ENCODE results near the gene TIAM1.

TIAM1 gene

DNA sequence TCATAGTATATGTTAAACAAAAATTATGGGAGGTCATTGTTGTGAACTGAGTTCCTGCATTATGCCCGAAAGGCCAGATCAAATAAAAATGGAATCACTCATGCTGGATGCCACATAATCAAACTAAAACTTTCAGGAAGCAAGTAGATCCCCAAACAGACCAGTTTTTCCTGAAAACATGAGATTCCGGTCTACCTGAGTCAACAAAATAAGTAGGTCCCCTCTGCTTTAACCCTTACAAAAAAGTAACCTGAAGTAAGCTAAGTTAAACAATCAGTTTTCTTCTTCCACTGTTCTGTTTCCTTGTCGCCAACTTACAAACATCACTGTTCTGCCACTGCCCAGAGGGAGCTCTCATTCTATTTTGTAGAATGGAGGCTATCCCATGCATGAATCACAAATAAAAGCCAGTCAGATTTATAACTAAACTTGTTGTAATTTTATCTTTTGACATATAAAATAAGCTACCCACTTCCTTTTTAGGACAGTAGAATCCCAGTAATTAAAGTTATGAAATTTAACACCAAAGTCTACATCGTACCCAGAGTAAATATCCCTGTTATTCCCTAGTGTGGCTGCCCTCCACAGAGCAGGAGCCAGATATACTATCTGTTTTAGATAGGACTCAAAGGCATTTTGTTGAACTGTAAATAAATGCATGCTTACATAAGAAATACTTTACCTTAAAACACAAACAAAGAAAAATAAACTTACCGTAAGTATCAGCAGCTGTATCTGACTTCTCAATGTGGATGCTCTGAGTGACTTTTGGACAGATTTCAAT, 149.4 kb downstream of the TIAM1 start:
- DNase-seq, result no peak

DNA sequence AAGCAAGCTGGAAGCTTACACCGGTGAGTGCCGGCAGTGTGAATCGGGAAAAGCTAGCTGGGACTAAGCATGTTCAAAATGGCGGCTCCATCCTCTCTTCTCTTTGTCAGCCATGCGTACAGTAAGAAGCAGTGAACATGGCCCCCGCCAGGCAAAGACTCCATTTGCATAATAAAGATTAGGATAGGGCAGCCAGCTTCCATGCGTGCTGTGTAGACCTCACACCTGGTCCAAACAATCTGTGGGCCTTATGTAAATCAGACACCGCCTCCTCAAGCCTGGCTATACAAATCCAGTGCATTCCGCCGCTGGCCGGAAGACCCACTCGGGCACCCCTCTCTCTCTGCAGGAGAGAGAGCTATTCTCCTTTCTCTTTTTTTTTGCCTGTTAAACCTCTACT, 150.3 kb downstream of the TIAM1 start:
- no peak overlapping the region for H2AFZ ChIP-seq (ENCODE audit: low read depth, low read length)
- H3K27me3 ChIP-seq (ENCODE audit: insufficient read depth, low read length, poor library complexity), result no peaks in the 10 kb centered on the region
- ATAC-seq (ENCODE audit: insufficient read depth, low read depth), result no peak
- no peak overlapping the region for H3K9ac ChIP-seq (ENCODE audit: low read depth, low read length)
- H3K4me2 ChIP-seq (ENCODE audit: insufficient read depth, low read length), result no peak overlapping the region
- no peak for DNase-seq
- H3K36me3 ChIP-seq (ENCODE audit: insufficient read depth, low read length), result peaks cover 8% of the 10 kb centered on the region; the same call in 1 of the 2 replicates
- H4K20me1 ChIP-seq (ENCODE audit: insufficient read depth, low read length), result no peaks in the 10 kb centered on the region
- H3K79me2 ChIP-seq (ENCODE audit: insufficient read depth, low read length), result no peaks in the 10 kb centered on the region
- H3K4me1 ChIP-seq (ENCODE audit: insufficient read depth, low read length), result no peaks in the 10 kb centered on the region
- no peak overlapping the region for H3K27ac ChIP-seq (ENCODE audit: low read length)
- no peaks in the 10 kb centered on the region for H3K9me3 ChIP-seq (ENCODE audit: insufficient read depth, low read length, severe bottlenecking)
- no peak for TF ChIP-seq EZH2 (IDR thresholded peaks at IDR 0.05; ENCODE audit: borderline replicate concordance, low read depth, low read length, severe bottlenecking)
- TF ChIP-seq, protein P1, sequence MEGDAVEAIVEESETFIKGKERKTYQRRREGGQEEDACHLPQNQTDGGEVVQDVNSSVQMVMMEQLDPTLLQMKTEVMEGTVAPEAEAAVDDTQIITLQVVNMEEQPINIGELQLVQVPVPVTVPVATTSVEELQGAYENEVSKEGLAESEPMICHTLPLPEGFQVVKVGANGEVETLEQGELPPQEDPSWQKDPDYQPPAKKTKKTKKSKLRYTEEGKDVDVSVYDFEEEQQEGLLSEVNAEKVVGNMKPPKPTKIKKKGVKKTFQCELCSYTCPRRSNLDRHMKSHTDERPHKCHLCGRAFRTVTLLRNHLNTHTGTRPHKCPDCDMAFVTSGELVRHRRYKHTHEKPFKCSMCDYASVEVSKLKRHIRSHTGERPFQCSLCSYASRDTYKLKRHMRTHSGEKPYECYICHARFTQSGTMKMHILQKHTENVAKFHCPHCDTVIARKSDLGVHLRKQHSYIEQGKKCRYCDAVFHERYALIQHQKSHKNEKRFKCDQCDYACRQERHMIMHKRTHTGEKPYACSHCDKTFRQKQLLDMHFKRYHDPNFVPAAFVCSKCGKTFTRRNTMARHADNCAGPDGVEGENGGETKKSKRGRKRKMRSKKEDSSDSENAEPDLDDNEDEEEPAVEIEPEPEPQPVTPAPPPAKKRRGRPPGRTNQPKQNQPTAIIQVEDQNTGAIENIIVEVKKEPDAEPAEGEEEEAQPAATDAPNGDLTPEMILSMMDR (IDR thresholded peaks at IDR 0.05; ENCODE audit: borderline replicate concordance, extremely low read depth, low read length, poor library complexity, severe bottlenecking), result no peak
- no peak overlapping the region for H3K4me3 ChIP-seq (ENCODE audit: low read depth in 1 of 2, low read length in 2 of 2)

More for the DNA sequence above, 149.4 kb downstream of the TIAM1 start:
- H3K4me2 ChIP-seq (ENCODE audit: insufficient read depth, low read length), result no peak overlapping the region
- no peaks in the 10 kb centered on the region for H3K79me2 ChIP-seq (ENCODE audit: insufficient read depth, low read length)
- ATAC-seq (ENCODE audit: insufficient read depth, low read depth), result no peak
- no peak for TF ChIP-seq EZH2 (IDR thresholded peaks at IDR 0.05; ENCODE audit: borderline replicate concordance, low read depth, low read length, severe bottlenecking)
- TF ChIP-seq, protein P1 (IDR thresholded peaks at IDR 0.05; ENCODE audit: borderline replicate concordance, extremely low read depth, low read length, poor library complexity, severe bottlenecking), result no peak
- H3K27ac ChIP-seq (ENCODE audit: low read length), result no peak overlapping the region
- H2AFZ ChIP-seq (ENCODE audit: low read depth, low read length), result no peak overlapping the region
- peaks cover 8% of the 10 kb centered on the region; the same call in 1 of the 2 replicates for H3K36me3 ChIP-seq (ENCODE audit: insufficient read depth, low read length)
- H3K27me3 ChIP-seq (ENCODE audit: insufficient read depth, low read length, poor library complexity), result no peaks in the 10 kb centered on the region
- no peaks in the 10 kb centered on the region for H3K9me3 ChIP-seq (ENCODE audit: insufficient read depth, low read length, severe bottlenecking)
- no peak overlapping the region for H3K9ac ChIP-seq (ENCODE audit: low read depth, low read length)
- H4K20me1 ChIP-seq (ENCODE audit: insufficient read depth, low read length), result no peaks in the 10 kb centered on the region
- no peaks in the 10 kb centered on the region for H3K4me1 ChIP-seq (ENCODE audit: insufficient read depth, low read length)
- H3K4me3 ChIP-seq (ENCODE audit: low read depth in 1 of 2, low read length in 2 of 2), result no peak overlapping the region

DNA sequence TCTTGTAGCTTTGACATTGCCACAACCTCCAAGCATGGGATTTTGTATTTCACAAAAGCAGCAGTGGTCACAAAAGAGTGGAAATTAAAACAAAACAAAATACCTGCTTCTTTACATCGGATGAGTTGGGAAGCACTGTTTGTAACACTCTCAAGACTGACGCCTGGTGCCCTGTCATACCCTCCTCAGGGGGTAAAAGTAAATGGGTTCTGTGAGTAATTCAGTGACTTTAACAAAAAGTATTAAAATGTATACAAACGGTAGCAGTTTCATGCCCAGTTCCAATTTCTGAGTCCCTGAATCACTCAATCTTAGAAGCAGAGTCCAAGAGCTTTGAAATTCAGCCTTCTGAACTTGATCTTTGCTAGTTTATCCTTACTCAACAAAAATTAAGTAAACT, 152.5 kb downstream of the TIAM1 start:
- Histone ChIP-seq H3K27ac (ENCODE audit: low read length) (no peak overlapping the region), H4K20me1 (ENCODE audit: insufficient read depth, low read length) (no peaks in the 10 kb centered on the region), H3K27me3 (ENCODE audit: insufficient read depth, low read length, poor library complexity) (no peaks in the 10 kb centered on the region), H3K79me2 (ENCODE audit: insufficient read depth, low read length) (no peaks in the 10 kb centered on the region), H2AFZ (ENCODE audit: low read depth, low read length) (no peak overlapping the region), H3K36me3 (ENCODE audit: insufficient read depth, low read length) (peaks cover 8% of the 10 kb centered on the region; the same call in 1 of the 2 replicates), H3K9ac (ENCODE audit: low read depth, low read length) (no peak overlapping the region), H3K4me2 (ENCODE audit: insufficient read depth, low read length) (no peak overlapping the region), H3K4me3 (ENCODE audit: low read depth in 1 of 2, low read length in 2 of 2) (no peak overlapping the region), H3K4me1 (ENCODE audit: insufficient read depth, low read length) (no peaks in the 10 kb centered on the region), H3K9me3 (ENCODE audit: insufficient read depth, low read length, severe bottlenecking) (no peaks in the 10 kb centered on the region)
- ATAC-seq (ENCODE audit: insufficient read depth, low read depth) (no peak), DNase-seq (no peak)
- TF ChIP-seq EZH2 (IDR thresholded peaks at IDR 0.05; ENCODE audit: borderline replicate concordance, low read depth, low read length, severe bottlenecking), result no peak
- TF ChIP-seq, protein P1 (IDR thresholded peaks at IDR 0.05; ENCODE audit: borderline replicate concordance, extremely low read depth, low read length, poor library complexity, severe bottlenecking), result no peak

Data from DND-41 (cell line).